GM23338 (cell line): ENCODE measurements around the gene DSG3. TPM values are rescaled to one million over a fixed set of nuclear protein-coding genes. Genes with fewer than 3 reads are reported as not detected.
A peak's percentile ranks its signal among the peaks of the same experiment; 100 is the strongest.

Experiments
- ATAC-seq: fragments of 200-7000 bp; cut with Tn5 transposase; 3 replicates; pipeline ENCODE4 v1.9.1; 2020
- DNase-seq: peaks from one replicate; pipeline ENCODE4 v3.0.0-alpha.2; 2015; ENCODE audit warnings: low spot score
- H2AFZ ChIP-seq: fragments of 200-600 bp; sonication (generic); 2 replicates; pipeline ENCODE4 v1.8.0; 2016; ENCODE audit warnings: antibody characterized with exemption, mild to moderate bottlenecking, moderate library complexity
- H3F3A ChIP-seq: fragments of 200-600 bp; sonication (generic); replicated peaks from 2 replicates; pipeline ENCODE4 v1.8.0; 2017; ENCODE audit warnings: antibody characterized with exemption, mixed run types, low read depth
- H3K27ac ChIP-seq: fragments of 200-600 bp; sonication (generic); 2 replicates; pipeline ENCODE4 v1.6.1; 2016; ENCODE audit warnings: low read depth
- H3K27me3 ChIP-seq: fragments of 200-600 bp; sonication (generic); 2 replicates; pipeline ENCODE4 v1.8.0; 2016; ENCODE audit warnings: mild to moderate bottlenecking, mixed run types, moderate library complexity; ENCODE audit not compliant: insufficient read depth
- H3K36me3 ChIP-seq: fragments of 200-600 bp; sonication (generic); 2 replicates; pipeline ENCODE4 v1.8.0; 2016; ENCODE audit warnings: mild to moderate bottlenecking; ENCODE audit not compliant: insufficient read depth
- H3K4me1 ChIP-seq: fragments of 200-600 bp; sonication (generic); 2 replicates; pipeline ENCODE4 v1.8.0; 2016; ENCODE audit warnings: mild to moderate bottlenecking, moderate library complexity; ENCODE audit not compliant: insufficient read depth
- H3K4me2 ChIP-seq: fragments of 200-600 bp; sonication (generic); 2 replicates; pipeline ENCODE4 v1.7.1; 2017; ENCODE audit warnings: mixed run types
- H3K4me3 ChIP-seq: fragments of 200-600 bp; sonication (generic); 2 replicates; pipeline ENCODE4 v1.6.1; 2016; ENCODE audit warnings: mixed run types
- H3K79me2 ChIP-seq: fragments of 200-600 bp; sonication (generic); replicated peaks from 2 replicates; pipeline ENCODE4 v1.8.0; 2017; ENCODE audit warnings: mild to moderate bottlenecking; ENCODE audit not compliant: insufficient read depth
- H3K9me2 ChIP-seq: fragments of 200-600 bp; sonication (generic); 2 replicates; pipeline ENCODE4 v1.8.0; 2017; ENCODE audit not compliant: insufficient read depth
- H4K20me1 ChIP-seq: fragments of 200-600 bp; sonication (generic); replicated peaks from 2 replicates; pipeline ENCODE4 v1.8.0; 2017; ENCODE audit warnings: mild to moderate bottlenecking; ENCODE audit not compliant: insufficient read depth
- H3K27ac Mint-ChIP-seq: 2 replicates; pipeline ENCODE4 v1.8.0; 2020; ENCODE audit warnings: inconsistent platforms, mild to moderate bottlenecking, moderate library complexity, mixed read lengths
- H3K27me3 Mint-ChIP-seq: 3 replicates; pipeline ENCODE4 v1.8.0; 2022; ENCODE audit warnings: low read depth, mild to moderate bottlenecking, moderate library complexity, mixed read lengths, inconsistent platforms; ENCODE audit not compliant: insufficient read depth, poor library complexity
- H3K36me3 Mint-ChIP-seq: 3 replicates; pipeline ENCODE4 v1.8.0; 2021; ENCODE audit warnings: low read depth, mild to moderate bottlenecking, inconsistent platforms, moderate library complexity, mixed read lengths
- H3K4me1 Mint-ChIP-seq: 3 replicates; pipeline ENCODE4 v1.8.0; 2020; ENCODE audit warnings: mild to moderate bottlenecking, inconsistent platforms, mixed read lengths
- H3K4me3 Mint-ChIP-seq: 3 replicates; pipeline ENCODE4 v1.8.0; 2021; ENCODE audit warnings: moderate library complexity, mild to moderate bottlenecking, inconsistent platforms, mixed read lengths
- H3K9me3 Mint-ChIP-seq: 3 replicates; pipeline ENCODE4 v1.8.0; 2020; ENCODE audit warnings: moderate library complexity, mild to moderate bottlenecking, inconsistent platforms, mixed read lengths
- CTCF ChIP-seq, 2 experiments: fragments of 200-600 bp in 1 of 2; sonication (generic) in 1 of 2; conservative IDR thresholded peaks; 2 replicates each; pipeline versions ENCODE4 v1.5.1 to v1.6.1; 2016 to 2017; ENCODE audit warnings: antibody characterized with exemption in 2 of 2, low read depth in 2 of 2, mild to moderate bottlenecking in 2 of 2, moderate library complexity in 1 of 2
- ETS1 ChIP-seq: IDR thresholded peaks from 2 replicates; pipeline ENCODE4 v1.6.1; 2016; ENCODE audit warnings: antibody characterized with exemption
- EZH2 ChIP-seq: fragments of 200-600 bp; sonication (generic); IDR thresholded peaks from one replicate; pipeline ENCODE4 v1.8.0; 2017; ENCODE audit warnings: antibody characterized with exemption, mild to moderate bottlenecking, low read depth; ENCODE audit not compliant: unreplicated experiment
- JUNB ChIP-seq: IDR thresholded peaks from one replicate; pipeline ENCODE4 v1.6.1; 2016; ENCODE audit warnings: antibody characterized with exemption; ENCODE audit not compliant: unreplicated experiment
- POLR2AphosphoS5 ChIP-seq: IDR thresholded peaks from 2 replicates; pipeline ENCODE4 v1.6.1; 2016; ENCODE audit warnings: antibody characterized with exemption, low read depth
- REST ChIP-seq: IDR thresholded peaks from one replicate; pipeline ENCODE4 v1.6.1; 2018; ENCODE audit warnings: antibody characterized with exemption; ENCODE audit not compliant: unreplicated experiment
- ZNF114 ChIP-seq: fragments of 250-450 bp; sonication (Bioruptor Pico); IDR thresholded peaks from 2 replicates; pipeline ENCODE4 v1.5.0; 2020; ENCODE audit warnings: mild to moderate bottlenecking, moderate library complexity
- ZNF331 ChIP-seq: fragments of 250-450 bp; sonication (Bioruptor Pico); IDR thresholded peaks from 2 replicates; pipeline ENCODE4 v1.5.0; 2020; ENCODE audit warnings: low read depth, mild to moderate bottlenecking, moderate library complexity
- polyA plus RNA-seq: library from polyadenylated mRNA; unstranded; fragments of >200 nt; fragmentation: Nextera tagmentation; extraction: Ambion mirVana; gene quantifications from 2 replicates; pipeline ENCODE4 v1.2.1, GENCODE V29; 2016
- total RNA-seq: library from RNA; depleted of rRNA; stranded (reverse); fragments of >200 nt; shearing (Covaris generic); gene quantifications from 2 replicates; pipeline ENCODE4 v1.2.3, GENCODE V29; 2014

Gene DSG3
- total and polyA plus RNA-seq, 2 experiments from 2014 or later: 0.05 to 0.24 TPM

GRCh38 chr18:31498574-31499524 lies 51.3 kb downstream of the DSG3 start:
- H3K9me2 ChIP-seq: no peaks in the 10 kb centered on the region
- H3K4me3 ChIP-seq: peak overlapping the region; percentile 93
- no peaks in the 10 kb centered on the region; the same call in 1 of the 3 replicates for H3K9me3 Mint-ChIP-seq
- H3K27me3 Mint-ChIP-seq: peaks cover 2% of the 10 kb centered on the region
- peak overlapping the region; percentile 91 for H3K4me2 ChIP-seq
- H3K36me3 ChIP-seq: no peaks in the 10 kb centered on the region
- H3K27ac Mint-ChIP-seq: peak overlapping the region; percentile 98
- peak overlapping the region; percentile 95 for H3K27ac ChIP-seq
- H4K20me1 ChIP-seq: peaks cover 28% of the 10 kb centered on the region
- H3K36me3 Mint-ChIP-seq: no peaks in the 10 kb centered on the region
- peak; percentile 40 for DNase-seq
- TF ChIP-seq ZNF331 (CRISPR knock-in tag): no peak
- no peak for TF ChIP-seq REST
- no peak for TF ChIP-seq CTCF (conservative IDR thresholded peaks at IDR 0.05; ENCODE audit: low read depth in 2 of 2)
- TF ChIP-seq EZH2: no peak
- H3K4me1 Mint-ChIP-seq: peaks cover 28% of the 10 kb centered on the region
- H3K4me3 Mint-ChIP-seq: peak overlapping the region; percentile 97
- 0 out of 2 replicates have a peak, but pooled peaks cover 6% of the 10 kb centered on the region for H3K27me3 ChIP-seq
- ATAC-seq: no peak
- peaks cover 55% of the 10 kb centered on the region for H3K79me2 ChIP-seq
- H2AFZ ChIP-seq: peak overlapping the region; percentile 88
- peaks cover 34% of the 10 kb centered on the region for H3K4me1 ChIP-seq
- 0 out of 2 replicates have a peak, but pooled peaks cover 6% of the 10 kb centered on the region for H3F3A ChIP-seq

DNA sequence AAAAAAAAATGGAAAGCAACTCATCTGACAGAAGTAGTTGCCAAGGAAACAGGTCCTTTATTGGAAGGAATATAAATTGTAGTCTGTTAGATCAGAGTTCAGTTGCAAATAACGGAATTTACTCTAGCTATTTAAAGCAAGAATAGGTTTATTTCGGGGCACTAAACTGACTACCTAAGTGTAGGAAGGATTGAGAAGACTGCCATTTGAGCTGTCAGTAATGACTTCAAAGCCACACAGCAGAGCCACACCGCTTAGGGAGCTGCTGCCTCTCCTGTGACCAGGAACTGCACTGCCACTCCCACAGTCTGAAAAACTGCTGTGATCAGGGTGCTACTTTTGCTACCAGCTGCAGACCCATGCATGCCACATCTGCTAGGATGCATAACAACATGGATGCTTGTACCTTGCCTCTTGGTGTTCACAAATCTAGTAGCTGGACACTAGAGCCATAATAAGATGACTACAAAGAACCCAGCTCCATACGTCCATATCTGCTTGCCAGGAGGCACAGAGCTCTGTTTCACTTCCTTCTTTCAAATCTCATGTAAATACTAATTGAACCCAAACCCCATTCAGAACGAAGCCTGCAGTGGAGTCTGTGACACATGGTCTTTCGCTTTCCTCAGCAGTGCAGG lies 52.6 kb downstream of the DSG3 start:
- ATAC-seq: no peak
- 0 out of 2 replicates have a peak, but pooled peaks cover 6% of the 10 kb centered on the region for H3K27me3 ChIP-seq
- H3K4me1 Mint-ChIP-seq: peaks cover 28% of the 10 kb centered on the region
- TF ChIP-seq ZNF114 (CRISPR knock-in tag) (no peak), ETS1 (no peak), JUNB (no peak), POLR2AphosphoS5 (no peak), CTCF (conservative IDR thresholded peaks at IDR 0.05; ENCODE audit: low read depth in 2 of 2) (no peak), EZH2 (no peak)

More for the DNA sequence above, 52.6 kb downstream of the DSG3 start:
- no peaks in the 10 kb centered on the region; the same call in 1 of the 3 replicates for H3K9me3 Mint-ChIP-seq
- peak overlapping the region; percentile 91 for H3K4me2 ChIP-seq
- H3F3A ChIP-seq: 0 out of 2 replicates have a peak, but pooled peaks cover 6% of the 10 kb centered on the region
- peaks cover 2% of the 10 kb centered on the region for H3K27me3 Mint-ChIP-seq
- peak overlapping the region; percentile 93 for H3K4me3 ChIP-seq
- no peak overlapping the region for H3K27ac Mint-ChIP-seq
- H3K36me3 Mint-ChIP-seq: no peaks in the 10 kb centered on the region
- no peak overlapping the region for H3K27ac ChIP-seq
- H3K36me3 ChIP-seq: no peaks in the 10 kb centered on the region
- H3K79me2 ChIP-seq: peaks cover 68% of the 10 kb centered on the region
- no peak for DNase-seq
- H2AFZ ChIP-seq: no peak overlapping the region
- peak overlapping the region; percentile 49 for H3K4me3 Mint-ChIP-seq
- H3K9me2 ChIP-seq: no peaks in the 10 kb centered on the region
- peaks cover 34% of the 10 kb centered on the region for H3K4me1 ChIP-seq
- peaks cover 33% of the 10 kb centered on the region for H4K20me1 ChIP-seq
